Muscle layer of colon (tissue), 2 donors: ENCODE results near the gene TNFRSF21.
"Not testable (repeated sequence)": the region's sequence is repeated elsewhere in the genome, so short reads cannot be mapped to it uniquely, and the experiment has no call there.

ENCODE experiments used
- H3K27ac ChIP-seq: one replicate; pipeline ENCODE4 v1.7.0; 2013; ENCODE audit warnings: low read depth, mild to moderate bottlenecking, low read length, moderate library complexity
- H3K27me3 ChIP-seq, 2 donors: one replicate each; pipeline ENCODE4 v1.7.0; 2013; ENCODE audit warnings: low read length in 2 of 2, mild to moderate bottlenecking in 2 of 2; ENCODE audit not compliant: insufficient read depth in 2 of 2, control insufficient read depth in 1 of 2
- H3K36me3 ChIP-seq: one replicate; pipeline ENCODE4 v1.7.0; 2013; ENCODE audit warnings: mild to moderate bottlenecking, low read length; ENCODE audit not compliant: insufficient read depth
- H3K4me1 ChIP-seq: one replicate; pipeline ENCODE4 v1.7.0; 2013; ENCODE audit warnings: mild to moderate bottlenecking, low read length; ENCODE audit not compliant: insufficient read depth
- H3K4me3 ChIP-seq, 2 donors: one replicate each; pipeline ENCODE4 v1.7.0; 2013; ENCODE audit warnings: low read length in 2 of 2, low read depth in 1 of 2, mild to moderate bottlenecking in 1 of 2, moderate library complexity in 1 of 2
- H3K9ac ChIP-seq: one replicate; pipeline ENCODE4 v1.7.0; 2013; ENCODE audit warnings: low read length
- H3K9me3 ChIP-seq: one replicate; pipeline ENCODE4 v1.7.0; 2013; ENCODE audit warnings: mild to moderate bottlenecking, low read length
- donor health status: abdominal sarcoma.
- donor health status: Adenocarcinoma of cecum.

Gene TNFRSF21

GRCh38 chr6:47319867-47320266 lies 10.2 kb upstream of the TNFRSF21 start:
- H3K27ac ChIP-seq = no peak overlapping the region
- no peaks in the 10 kb centered on the region for H3K9me3 ChIP-seq
- H3K4me1 ChIP-seq = no peaks in the 10 kb centered on the region
- no peaks in the 10 kb centered on the region for H3K27me3 ChIP-seq
- H3K4me3 ChIP-seq = no peak overlapping the region
- no peaks in the 10 kb centered on the region for H3K36me3 ChIP-seq
- H3K9ac ChIP-seq = no peak overlapping the region

DNA sequence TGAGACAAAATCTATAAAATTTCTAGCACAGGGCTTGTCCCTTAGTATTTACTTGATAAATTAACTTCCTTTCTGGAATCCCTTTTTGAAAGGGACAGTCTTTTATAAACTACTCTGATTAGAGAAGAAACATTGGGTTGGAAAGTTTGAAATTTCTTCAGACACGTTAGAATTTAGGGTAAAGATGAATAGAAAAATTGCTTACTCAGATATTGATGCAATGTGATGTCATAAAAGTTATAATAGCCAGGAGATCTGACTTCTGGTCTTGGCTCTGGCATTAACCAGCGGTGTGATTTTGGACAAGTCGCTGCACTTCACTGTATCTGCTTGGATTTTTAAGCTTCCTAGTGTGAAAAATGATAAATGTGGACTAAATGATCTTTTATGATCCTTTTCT lies 9.7 kb upstream of the TNFRSF21 start:
- no peaks in the 10 kb centered on the region for H3K4me1 ChIP-seq
- H3K27ac ChIP-seq = no peak overlapping the region
- no peaks in the 10 kb centered on the region for H3K9me3 ChIP-seq

GRCh38 chr6:47318236-47318989 lies 8.7 kb upstream of the TNFRSF21 start:
- Histone ChIP-seq H3K27ac (no peak overlapping the region), H3K4me3 (no peak overlapping the region), H3K27me3 (no peaks in the 10 kb centered on the region), H3K4me1 (no peaks in the 10 kb centered on the region), H3K36me3 (no peaks in the 10 kb centered on the region), H3K9ac (no peak overlapping the region), H3K9me3 (no peaks in the 10 kb centered on the region)

More for the DNA sequence above, 9.7 kb upstream of the TNFRSF21 start:
- Histone ChIP-seq H3K27me3 (no peaks in the 10 kb centered on the region), H3K9ac (no peak overlapping the region), H3K36me3 (no peaks in the 10 kb centered on the region), H3K4me3 (no peak overlapping the region)

DNA sequence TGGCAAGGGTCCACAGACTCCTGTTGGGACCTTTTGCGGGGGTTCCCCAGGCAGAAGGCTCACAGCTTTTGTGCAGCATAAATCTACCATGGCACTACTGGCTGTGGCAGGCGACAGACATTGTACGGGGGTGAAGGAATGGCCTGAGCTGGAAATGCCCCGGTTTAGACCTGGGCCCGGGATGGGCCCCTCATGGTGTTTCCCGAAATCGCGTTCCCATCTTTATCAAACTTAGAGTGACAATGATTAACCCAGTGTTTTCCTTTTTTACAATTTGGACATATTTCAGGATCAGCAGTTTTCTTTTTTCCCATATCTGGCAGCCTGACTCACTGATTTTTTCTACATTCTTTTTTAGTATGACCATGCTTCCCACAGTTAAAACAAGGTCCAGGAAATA lies 5.5 kb upstream of the TNFRSF21 start:
- H3K9ac ChIP-seq, H3K9me3 ChIP-seq, H3K27ac ChIP-seq, H3K27me3 ChIP-seq, H3K36me3 ChIP-seq, H3K4me3 ChIP-seq, H3K4me1 ChIP-seq: not testable (repeated sequence)

DNA sequence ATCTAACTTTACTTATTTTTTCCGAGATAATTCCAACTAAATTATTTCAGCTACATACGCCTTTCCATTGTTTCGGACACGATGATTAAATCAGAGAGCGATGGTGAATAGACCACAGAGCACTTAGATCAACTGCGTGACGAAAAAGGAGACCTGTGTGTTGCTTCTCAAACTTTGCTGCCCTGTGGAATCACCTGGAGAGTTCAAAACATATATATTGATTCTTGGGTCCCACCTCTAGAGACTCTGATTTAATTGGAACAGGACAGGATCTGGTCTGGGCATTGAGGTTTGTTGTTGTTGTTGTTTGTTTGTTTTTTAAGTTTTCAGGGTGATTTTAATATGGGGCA lies 401 bp upstream of the TNFRSF21 start:
- Histone ChIP-seq H3K36me3 (no peaks in the 10 kb centered on the region), H3K27me3 (peaks cover 0 to 6% of the 10 kb centered on the region in 2 donors), H3K9me3 (no peaks in the 10 kb centered on the region), H3K9ac (no peak overlapping the region), H3K27ac (no peak overlapping the region), H3K4me1 (peaks cover 29% of the 10 kb centered on the region), H3K4me3 (peak overlapping the region in 1 of 2 donors; percentile 83)

DNA sequence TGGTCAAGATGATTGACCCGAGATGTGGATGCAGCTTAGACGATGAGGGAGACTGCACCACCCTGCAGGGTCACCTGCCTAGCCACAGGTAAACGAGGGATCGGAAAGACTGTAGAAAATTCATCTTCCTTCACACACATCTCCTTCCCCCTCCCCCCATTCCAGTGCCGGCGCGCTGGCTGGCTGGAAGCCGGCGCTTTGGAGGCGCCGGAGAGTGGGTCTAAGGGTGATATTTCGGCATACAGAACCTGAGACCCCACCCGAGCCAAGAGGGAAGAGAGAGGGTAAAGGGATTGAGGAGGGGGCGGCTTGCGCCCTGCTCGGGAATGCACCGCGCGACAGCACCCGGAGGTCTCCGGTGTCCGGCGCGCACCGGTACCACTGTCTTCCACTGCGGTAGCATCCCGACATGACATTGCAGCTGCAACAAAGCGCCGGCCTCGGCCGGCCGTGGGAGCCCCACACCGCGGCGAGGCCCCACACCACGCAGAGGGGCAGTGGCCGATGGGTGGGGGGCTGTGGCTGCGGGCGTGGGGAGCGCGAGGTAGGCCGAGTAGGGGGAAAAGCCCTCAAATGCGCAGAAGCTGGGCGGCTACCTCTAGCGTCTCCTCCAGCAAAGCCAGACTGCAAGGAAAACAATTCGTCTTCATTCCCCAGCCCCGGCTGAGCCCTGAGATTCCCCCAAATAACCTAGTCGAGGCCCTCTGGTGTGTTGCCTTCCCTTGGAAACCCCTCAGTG lies 984 bp downstream of the TNFRSF21 start:
- peaks cover 0 to 6% of the 10 kb centered on the region in 2 donors for H3K27me3 ChIP-seq
- H3K9me3 ChIP-seq = no peaks in the 10 kb centered on the region
- H3K9ac ChIP-seq = peak overlapping the region; percentile 66
- H3K36me3 ChIP-seq = no peaks in the 10 kb centered on the region
- peak overlapping the region; percentile 84 for H3K27ac ChIP-seq
- peaks cover 42% of the 10 kb centered on the region for H3K4me1 ChIP-seq
- peak overlapping the region; percentile 48 to 83 for H3K4me3 ChIP-seq

GRCh38 chr6:47308198-47308517 lies 1.5 kb downstream of the TNFRSF21 start:
- Histone ChIP-seq H3K4me1 (peaks cover 45% of the 10 kb centered on the region), H3K27ac (peak overlapping the region; percentile 84), H3K4me3 (peak overlapping the region; percentile 48 to 83), H3K9me3 (no peaks in the 10 kb centered on the region), H3K36me3 (no peaks in the 10 kb centered on the region), H3K27me3 (peaks cover 0 to 6% of the 10 kb centered on the region in 2 donors), H3K9ac (peak overlapping the region; percentile 66)

DNA sequence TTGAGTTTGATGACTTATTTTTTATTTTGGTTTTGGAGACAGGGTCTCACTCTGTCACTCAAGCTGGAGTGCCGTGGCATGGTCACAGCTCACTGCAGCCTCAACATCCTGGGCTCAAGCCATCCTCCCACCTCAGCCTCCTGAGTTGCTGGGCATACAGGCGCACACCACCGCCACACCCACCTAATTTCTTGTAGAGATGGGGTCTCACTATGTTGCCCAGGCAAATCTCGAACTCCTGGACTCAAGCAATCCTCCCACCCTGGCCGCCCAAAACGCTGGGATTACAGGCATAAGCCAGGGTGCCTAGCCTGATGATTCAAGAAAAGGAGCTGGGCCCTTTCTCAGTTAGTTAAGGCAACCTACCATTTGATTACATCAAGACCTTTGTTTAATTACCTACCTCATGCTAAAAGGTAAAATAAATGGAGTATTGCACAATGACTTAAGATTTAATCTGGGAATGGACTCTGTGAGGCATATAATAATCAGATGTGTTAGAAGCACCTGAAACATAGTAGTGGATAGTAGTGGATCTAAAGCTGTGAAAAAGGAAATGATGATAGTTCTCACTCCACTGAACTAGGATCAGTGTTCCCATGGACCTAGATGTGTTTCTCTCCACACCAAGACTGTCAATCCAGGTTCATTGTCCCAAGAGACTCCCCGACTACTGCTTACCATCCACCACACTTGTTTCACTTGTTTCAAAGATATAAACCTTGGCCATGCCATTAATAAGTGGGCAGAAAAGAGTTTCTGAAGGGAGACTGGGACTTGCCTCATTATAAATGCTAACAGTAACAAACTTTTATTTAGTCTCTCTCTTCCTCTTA lies 2.1 kb downstream of the TNFRSF21 start:
- peak overlapping the region; percentile 66 for H3K9ac ChIP-seq

DNA sequence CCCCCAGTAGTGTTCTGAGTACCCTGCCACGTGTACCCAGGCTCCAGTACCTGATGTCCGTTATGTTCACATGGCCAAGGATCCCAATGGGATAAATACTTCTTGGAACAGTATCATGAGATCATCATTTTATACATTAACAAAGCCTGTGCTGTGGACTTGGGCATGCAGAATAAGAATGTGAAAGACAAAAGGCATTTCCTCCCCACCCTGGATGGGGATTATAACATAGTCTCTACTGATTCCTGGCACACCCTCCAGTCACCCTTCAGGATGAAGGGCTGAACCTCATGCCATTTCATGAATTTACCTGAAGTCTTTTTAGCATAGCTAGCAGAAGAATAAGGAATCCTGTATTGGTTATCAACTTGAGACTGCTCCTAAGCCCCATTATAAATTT lies 2.8 kb downstream of the TNFRSF21 start:
- Histone ChIP-seq H3K9ac (no peak overlapping the region), H3K4me1 (peaks cover 54% of the 10 kb centered on the region), H3K36me3 (no peaks in the 10 kb centered on the region), H3K9me3 (no peaks in the 10 kb centered on the region), H3K27me3 (peaks cover 0 to 6% of the 10 kb centered on the region in 2 donors), H3K27ac (no peak overlapping the region), H3K4me3 (no peak overlapping the region)

More for the DNA sequence above, 2.1 kb downstream of the TNFRSF21 start:
- Histone ChIP-seq H3K9me3 (no peaks in the 10 kb centered on the region), H3K4me3 (peak overlapping the region; percentile 48 to 83), H3K27ac (peak overlapping the region; percentile 84), H3K27me3 (peaks cover 0 to 6% of the 10 kb centered on the region in 2 donors), H3K36me3 (no peaks in the 10 kb centered on the region), H3K4me1 (peaks cover 51% of the 10 kb centered on the region)

DNA sequence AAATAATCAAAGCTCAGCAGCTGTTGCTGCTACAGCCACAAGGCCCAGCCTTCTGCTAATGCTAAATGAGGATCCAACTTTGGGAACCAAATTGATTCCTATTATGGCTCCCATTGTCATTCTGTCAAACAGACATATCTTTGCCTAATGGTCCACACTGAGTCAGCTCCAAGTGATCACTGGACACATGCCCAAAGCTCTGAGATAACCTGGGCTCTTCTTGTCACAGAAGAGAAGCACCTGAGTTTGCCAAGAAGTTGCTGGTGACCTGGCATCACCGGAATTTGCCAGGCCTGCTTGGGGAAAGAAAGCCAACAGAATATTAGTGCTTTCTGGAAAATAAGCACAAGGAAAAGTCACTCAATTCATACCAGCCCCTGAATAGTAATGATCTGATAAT lies 5.8 kb downstream of the TNFRSF21 start:
- Histone ChIP-seq H3K27me3 (peaks cover 0 to 6% of the 10 kb centered on the region in 2 donors), H3K9me3 (no peaks in the 10 kb centered on the region), H3K27ac (no peak overlapping the region), H3K4me3 (no peak overlapping the region), H3K36me3 (no peaks in the 10 kb centered on the region), H3K9ac (no peak overlapping the region), H3K4me1 (peaks cover 57% of the 10 kb centered on the region)

DNA sequence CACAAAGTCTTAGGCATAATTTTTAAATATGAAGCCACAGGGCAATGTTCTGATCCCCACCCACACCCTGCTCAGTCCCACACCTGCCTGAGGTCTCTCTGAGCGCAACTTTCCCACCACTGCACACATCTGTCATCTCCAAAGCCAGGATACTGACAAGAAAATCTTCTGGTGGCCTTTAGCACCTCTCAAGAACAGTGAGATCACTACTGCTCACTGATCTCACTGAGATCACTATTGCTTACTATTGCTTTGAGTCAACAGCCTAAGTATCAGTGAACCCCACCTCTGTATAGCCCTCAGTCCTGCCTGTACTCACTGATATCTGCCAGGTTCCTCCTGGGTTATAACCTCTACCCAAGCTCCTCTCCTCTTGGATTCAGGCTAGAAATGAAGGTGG lies 6.4 kb downstream of the TNFRSF21 start:
- H3K4me1 ChIP-seq = peaks cover 57% of the 10 kb centered on the region
- peaks cover 0 to 2% of the 10 kb centered on the region in 2 donors for H3K27me3 ChIP-seq
- no peak overlapping the region for H3K9ac ChIP-seq
- H3K36me3 ChIP-seq = no peaks in the 10 kb centered on the region
- no peaks in the 10 kb centered on the region for H3K9me3 ChIP-seq
- no peak overlapping the region for H3K27ac ChIP-seq
- H3K4me3 ChIP-seq = no peak overlapping the region
